Measurements from ENCODE around the gene HNRNPUL1. TPM values are rescaled to one million over a fixed set of nuclear protein-coding genes. Genes with fewer than 3 reads are reported as not detected.

Gene HNRNPUL1
- total RNA-seq, 1 experiment from 2014 or later, result 201 TPM

DNA sequence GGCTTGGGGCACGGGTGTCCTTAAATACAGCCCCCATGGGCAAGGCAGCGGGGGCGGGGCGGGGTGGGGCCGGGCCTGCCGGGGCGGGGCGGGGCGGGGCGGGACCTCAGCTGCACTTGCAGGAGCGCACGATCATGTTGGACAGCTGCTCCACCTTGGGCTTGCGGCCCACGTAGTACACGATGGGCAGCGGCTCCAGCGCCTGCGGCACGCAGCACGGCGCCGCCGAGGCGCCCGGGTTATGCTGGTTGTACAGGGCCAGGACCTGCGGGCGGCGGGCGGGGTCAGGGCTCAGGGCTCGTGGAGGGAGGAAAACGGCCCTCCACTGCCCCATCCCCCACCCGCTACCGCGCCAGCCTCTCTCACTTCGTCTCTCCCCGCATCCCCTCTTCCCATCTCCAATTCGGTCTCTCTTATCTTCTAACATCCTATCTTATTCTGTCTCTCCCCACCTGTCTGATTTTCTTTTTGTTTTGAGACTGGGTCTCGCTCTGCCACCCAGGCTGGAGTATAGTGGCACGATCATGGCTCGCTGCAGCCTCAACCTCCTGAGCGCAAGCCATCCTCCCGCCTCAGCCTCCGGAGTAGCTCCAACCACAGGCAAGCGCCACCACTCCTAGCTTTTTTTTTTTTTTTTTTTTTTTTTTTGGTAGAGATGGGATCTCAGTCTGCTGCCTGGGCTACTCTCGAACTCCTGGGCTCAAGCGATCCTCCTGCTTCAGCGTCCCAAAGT lies 66.9 kb downstream of the HNRNPUL1 start:
- H3K4me1 ChIP-seq (ENCODE audit: control insufficient read depth in 1 of 2, insufficient read depth in 2 of 2, low read length in 2 of 2), result peaks cover 4 to 21% of the 10 kb centered on the region in 2 experiments; a peak in 3 of 4 replicates
- CTCF ChIA-PET, result no interaction called here
- peaks cover 0 to 8% of the 10 kb centered on the region in 2 experiments; a peak in 1 of 4 replicates for H3K36me3 ChIP-seq (ENCODE audit: control insufficient read depth in 1 of 2, insufficient read depth in 2 of 2, low read length in 2 of 2)
- BruUV-seq (replicated peaks), result no TSS peak
- ATAC-seq (no peak), DNase-seq (ENCODE audit: low read depth, low spot score) (no peak)
- H3K4me3 ChIP-seq (replicated peaks in 1 of 2; ENCODE audit: low read depth in 1 of 2, low read length in 2 of 2), result no peak overlapping the region
- H2AFZ ChIP-seq (ENCODE audit: low read depth, low read length, poor library complexity, severe bottlenecking), result no peak overlapping the region
- no peaks in the 10 kb centered on the region for H3K9me3 ChIP-seq (ENCODE audit: control insufficient read depth in 1 of 2, insufficient read depth in 1 of 2, low read depth in 1 of 2, low read length in 2 of 2)
- H3K4me2 ChIP-seq (ENCODE audit: low read length), result no peak overlapping the region
- no peaks in the 10 kb centered on the region for H4K20me1 ChIP-seq (ENCODE audit: insufficient read depth)
- RAD21 ChIA-PET (ENCODE audit: low non-redundant PET in 1 of 2, low total read pairs in 2 of 2, uncharacterized antibody in 2 of 2, unreplicated experiment in 2 of 2), result no interaction called here
- H3K9ac ChIP-seq (ENCODE audit: low read length), result no peak overlapping the region
- no peaks in the 10 kb centered on the region for H3K9me2 ChIP-seq (ENCODE audit: insufficient read depth)
- POLR2A ChIA-PET, result no interaction called here
- H3K27me3 ChIP-seq (ENCODE audit: insufficient read depth, low read length), result no peaks in the 10 kb centered on the region
- TF ChIP-seq, protein P1, sequence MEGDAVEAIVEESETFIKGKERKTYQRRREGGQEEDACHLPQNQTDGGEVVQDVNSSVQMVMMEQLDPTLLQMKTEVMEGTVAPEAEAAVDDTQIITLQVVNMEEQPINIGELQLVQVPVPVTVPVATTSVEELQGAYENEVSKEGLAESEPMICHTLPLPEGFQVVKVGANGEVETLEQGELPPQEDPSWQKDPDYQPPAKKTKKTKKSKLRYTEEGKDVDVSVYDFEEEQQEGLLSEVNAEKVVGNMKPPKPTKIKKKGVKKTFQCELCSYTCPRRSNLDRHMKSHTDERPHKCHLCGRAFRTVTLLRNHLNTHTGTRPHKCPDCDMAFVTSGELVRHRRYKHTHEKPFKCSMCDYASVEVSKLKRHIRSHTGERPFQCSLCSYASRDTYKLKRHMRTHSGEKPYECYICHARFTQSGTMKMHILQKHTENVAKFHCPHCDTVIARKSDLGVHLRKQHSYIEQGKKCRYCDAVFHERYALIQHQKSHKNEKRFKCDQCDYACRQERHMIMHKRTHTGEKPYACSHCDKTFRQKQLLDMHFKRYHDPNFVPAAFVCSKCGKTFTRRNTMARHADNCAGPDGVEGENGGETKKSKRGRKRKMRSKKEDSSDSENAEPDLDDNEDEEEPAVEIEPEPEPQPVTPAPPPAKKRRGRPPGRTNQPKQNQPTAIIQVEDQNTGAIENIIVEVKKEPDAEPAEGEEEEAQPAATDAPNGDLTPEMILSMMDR (IDR thresholded peaks at IDR 0.05 in 2 of 3, conservative IDR thresholded peaks at IDR 0.05 in 1 of 3; ENCODE audit: borderline replicate concordance in 1 of 3, insufficient read depth in 1 of 3, low read depth in 2 of 3, low read length in 2 of 3), result no peak
- TF ChIP-seq ZNF274 (IDR thresholded peaks at IDR 0.05; ENCODE audit: low read depth, low read length), result no peak
- TF ChIP-seq YY1 (IDR thresholded peaks at IDR 0.05; ENCODE audit: extremely low read depth, insufficient replicate concordance, low read depth, low read length), result no peak
- no peak for TF ChIP-seq CBX3 (IDR thresholded peaks at IDR 0.05; ENCODE audit: low read depth)
- TF ChIP-seq, protein P2, sequence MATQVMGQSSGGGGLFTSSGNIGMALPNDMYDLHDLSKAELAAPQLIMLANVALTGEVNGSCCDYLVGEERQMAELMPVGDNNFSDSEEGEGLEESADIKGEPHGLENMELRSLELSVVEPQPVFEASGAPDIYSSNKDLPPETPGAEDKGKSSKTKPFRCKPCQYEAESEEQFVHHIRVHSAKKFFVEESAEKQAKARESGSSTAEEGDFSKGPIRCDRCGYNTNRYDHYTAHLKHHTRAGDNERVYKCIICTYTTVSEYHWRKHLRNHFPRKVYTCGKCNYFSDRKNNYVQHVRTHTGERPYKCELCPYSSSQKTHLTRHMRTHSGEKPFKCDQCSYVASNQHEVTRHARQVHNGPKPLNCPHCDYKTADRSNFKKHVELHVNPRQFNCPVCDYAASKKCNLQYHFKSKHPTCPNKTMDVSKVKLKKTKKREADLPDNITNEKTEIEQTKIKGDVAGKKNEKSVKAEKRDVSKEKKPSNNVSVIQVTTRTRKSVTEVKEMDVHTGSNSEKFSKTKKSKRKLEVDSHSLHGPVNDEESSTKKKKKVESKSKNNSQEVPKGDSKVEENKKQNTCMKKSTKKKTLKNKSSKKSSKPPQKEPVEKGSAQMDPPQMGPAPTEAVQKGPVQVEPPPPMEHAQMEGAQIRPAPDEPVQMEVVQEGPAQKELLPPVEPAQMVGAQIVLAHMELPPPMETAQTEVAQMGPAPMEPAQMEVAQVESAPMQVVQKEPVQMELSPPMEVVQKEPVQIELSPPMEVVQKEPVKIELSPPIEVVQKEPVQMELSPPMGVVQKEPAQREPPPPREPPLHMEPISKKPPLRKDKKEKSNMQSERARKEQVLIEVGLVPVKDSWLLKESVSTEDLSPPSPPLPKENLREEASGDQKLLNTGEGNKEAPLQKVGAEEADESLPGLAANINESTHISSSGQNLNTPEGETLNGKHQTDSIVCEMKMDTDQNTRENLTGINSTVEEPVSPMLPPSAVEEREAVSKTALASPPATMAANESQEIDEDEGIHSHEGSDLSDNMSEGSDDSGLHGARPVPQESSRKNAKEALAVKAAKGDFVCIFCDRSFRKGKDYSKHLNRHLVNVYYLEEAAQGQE (IDR thresholded peaks at IDR 0.05; ENCODE audit: low read depth), result no peak
- no peak for TF ChIP-seq RAD21 (IDR thresholded peaks at IDR 0.05; ENCODE audit: low read depth)
- no peak overlapping the region for H3K27ac ChIP-seq (ENCODE audit: low read depth, low read length)
- H3K79me2 ChIP-seq (ENCODE audit: insufficient read depth, low read length), result no peaks in the 10 kb centered on the region
- intact Hi-C loops (cut with micrococcal nuclease), result no loop called here

Measured in HCT116 (cell line).